ENCODE results near the gene HLTF.

DNA sequence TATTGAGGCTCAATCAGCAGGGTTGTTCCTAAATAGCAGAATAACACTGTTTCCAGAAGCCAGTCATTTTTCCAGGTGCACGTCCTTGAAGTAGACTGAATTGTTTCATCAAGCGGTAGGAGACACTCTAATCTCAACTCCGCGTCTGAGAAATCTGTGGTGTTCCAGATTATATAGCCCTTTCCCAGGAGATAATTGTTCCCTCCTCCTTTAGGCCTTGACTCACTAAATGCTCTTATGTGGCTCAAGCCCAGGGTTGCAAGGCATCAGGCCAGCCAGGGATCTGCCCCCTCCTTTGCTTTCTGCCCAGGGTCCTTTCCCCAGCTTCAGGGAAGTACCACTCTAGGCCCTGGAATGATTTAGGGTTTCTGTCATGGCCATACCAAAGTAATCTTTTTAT is 5.7 kb upstream of the HLTF start:
- TF ChIP-seq POLR2A (IDR thresholded peaks at IDR 0.05; ENCODE audit: insufficient read depth in 1 of 2, low read depth in 2 of 2, low read length in 2 of 2), result no peak
- TF ChIP-seq HDAC2 (CRISPR knock-in tag; IDR thresholded peaks at IDR 0.05), result no peak
- no peak for TF ChIP-seq ZNF567 (CRISPR knock-in tag; IDR thresholded peaks at IDR 0.05; ENCODE audit: borderline replicate concordance)
- no peak for TF ChIP-seq RFX5 (IDR thresholded peaks at IDR 0.05; ENCODE audit: low read depth, low read length)
- TF ChIP-seq SETDB1 (CRISPR knock-in tag; IDR thresholded peaks at IDR 0.05; ENCODE audit: borderline replicate concordance), result no peak
- TF ChIP-seq RORA (CRISPR knock-in tag; IDR thresholded peaks at IDR 0.05), result no peak
- TF ChIP-seq ZNF782 (CRISPR knock-in tag; IDR thresholded peaks at IDR 0.05; ENCODE audit: borderline replicate concordance), result no peak
- TF ChIP-seq ZNF562 (CRISPR knock-in tag; IDR thresholded peaks at IDR 0.05; ENCODE audit: borderline replicate concordance), result no peak
- TF ChIP-seq DPF2 (CRISPR knock-in tag; IDR thresholded peaks at IDR 0.05; ENCODE audit: borderline replicate concordance, low read depth), result no peak
- TF ChIP-seq EP300 (IDR thresholded peaks at IDR 0.05; ENCODE audit: low read depth in 2 of 2, low read length in 2 of 2), result no peak
- TF ChIP-seq EP300 (CRISPR knock-in tag; IDR thresholded peaks at IDR 0.05; ENCODE audit: borderline replicate concordance), result no peak
- no peak for TF ChIP-seq NFIC (IDR thresholded peaks at IDR 0.05; ENCODE audit: low read length)
- TF ChIP-seq SMC3 (IDR thresholded peaks at IDR 0.05; ENCODE audit: low read length), result no peak
- TF ChIP-seq, protein P1, sequence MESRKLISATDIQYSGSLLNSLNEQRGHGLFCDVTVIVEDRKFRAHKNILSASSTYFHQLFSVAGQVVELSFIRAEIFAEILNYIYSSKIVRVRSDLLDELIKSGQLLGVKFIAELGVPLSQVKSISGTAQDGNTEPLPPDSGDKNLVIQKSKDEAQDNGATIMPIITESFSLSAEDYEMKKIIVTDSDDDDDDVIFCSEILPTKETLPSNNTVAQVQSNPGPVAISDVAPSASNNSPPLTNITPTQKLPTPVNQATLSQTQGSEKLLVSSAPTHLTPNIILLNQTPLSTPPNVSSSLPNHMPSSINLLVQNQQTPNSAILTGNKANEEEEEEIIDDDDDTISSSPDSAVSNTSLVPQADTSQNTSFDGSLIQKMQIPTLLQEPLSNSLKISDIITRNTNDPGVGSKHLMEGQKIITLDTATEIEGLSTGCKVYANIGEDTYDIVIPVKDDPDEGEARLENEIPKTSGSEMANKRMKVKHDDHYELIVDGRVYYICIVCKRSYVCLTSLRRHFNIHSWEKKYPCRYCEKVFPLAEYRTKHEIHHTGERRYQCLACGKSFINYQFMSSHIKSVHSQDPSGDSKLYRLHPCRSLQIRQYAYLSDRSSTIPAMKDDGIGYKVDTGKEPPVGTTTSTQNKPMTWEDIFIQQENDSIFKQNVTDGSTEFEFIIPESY (CRISPR knock-in tag; IDR thresholded peaks at IDR 0.05), result no peak
- TF ChIP-seq, protein P2, sequence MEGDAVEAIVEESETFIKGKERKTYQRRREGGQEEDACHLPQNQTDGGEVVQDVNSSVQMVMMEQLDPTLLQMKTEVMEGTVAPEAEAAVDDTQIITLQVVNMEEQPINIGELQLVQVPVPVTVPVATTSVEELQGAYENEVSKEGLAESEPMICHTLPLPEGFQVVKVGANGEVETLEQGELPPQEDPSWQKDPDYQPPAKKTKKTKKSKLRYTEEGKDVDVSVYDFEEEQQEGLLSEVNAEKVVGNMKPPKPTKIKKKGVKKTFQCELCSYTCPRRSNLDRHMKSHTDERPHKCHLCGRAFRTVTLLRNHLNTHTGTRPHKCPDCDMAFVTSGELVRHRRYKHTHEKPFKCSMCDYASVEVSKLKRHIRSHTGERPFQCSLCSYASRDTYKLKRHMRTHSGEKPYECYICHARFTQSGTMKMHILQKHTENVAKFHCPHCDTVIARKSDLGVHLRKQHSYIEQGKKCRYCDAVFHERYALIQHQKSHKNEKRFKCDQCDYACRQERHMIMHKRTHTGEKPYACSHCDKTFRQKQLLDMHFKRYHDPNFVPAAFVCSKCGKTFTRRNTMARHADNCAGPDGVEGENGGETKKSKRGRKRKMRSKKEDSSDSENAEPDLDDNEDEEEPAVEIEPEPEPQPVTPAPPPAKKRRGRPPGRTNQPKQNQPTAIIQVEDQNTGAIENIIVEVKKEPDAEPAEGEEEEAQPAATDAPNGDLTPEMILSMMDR (CRISPR knock-in tag; IDR thresholded peaks at IDR 0.05), result no peak
